HepG2 (cell line): Measurements from ENCODE around the gene HES7. TPM values are rescaled to one million over a fixed set of nuclear protein-coding genes. Genes with fewer than 3 reads are reported as not detected.

Source experiments
- ARNTL ChIP-seq: sonication (generic); formaldehyde crosslinking; IDR thresholded peaks from 2 replicates; pipeline ENCODE4 v1.4.0; 2020; ENCODE audit warnings: mild to moderate bottlenecking, missing genetic modification reagents
- ELF4 ChIP-seq: sonication (generic); formaldehyde crosslinking; IDR thresholded peaks from 2 replicates; pipeline ENCODE4 v1.5.0; 2020; ENCODE audit warnings: missing genetic modification reagents, mild to moderate bottlenecking, moderate library complexity, borderline replicate concordance
- SNAPC4 ChIP-seq: sonication (generic); formaldehyde crosslinking; IDR thresholded peaks from 2 replicates; pipeline ENCODE4 v1.4.0; 2020; ENCODE audit warnings: mild to moderate bottlenecking, missing genetic modification reagents
- ZKSCAN5 ChIP-seq: sonication (generic); formaldehyde crosslinking; IDR thresholded peaks from 2 replicates; pipeline ENCODE4 v1.5.1; 2020; ENCODE audit warnings: mild to moderate bottlenecking, missing genetic modification reagents
- ZNF318 ChIP-seq: sonication (generic); formaldehyde crosslinking; IDR thresholded peaks from 2 replicates; pipeline ENCODE4 v1.4.0; 2020; ENCODE audit warnings: mild to moderate bottlenecking, missing genetic modification reagents
- ZNF609 ChIP-seq: sonication (generic); formaldehyde crosslinking; IDR thresholded peaks from 2 replicates; pipeline ENCODE4 v1.4.0; 2020; ENCODE audit warnings: mild to moderate bottlenecking, missing genetic modification reagents, borderline replicate concordance
- polyA plus RNA-seq, 8 experiments: library from polyadenylated mRNA; depleted of rRNA in 3 of 8; stranded (reverse) in 7 of 8; unstranded in 1 of 8; fragments of >200 nt; fragmentation: Illumina TruSeq in 4 of 8; extraction: Trizol in 4 of 8; gene quantifications; 2 replicates each; pipeline versions ENCODE4 v1.2.1 to v1.2.3, GENCODE V29; 2011 to 2016; ENCODE audit warnings: low read depth in 4 of 8, missing spikeins in 1 of 8, mixed read lengths in 1 of 8; ENCODE audit not compliant: insufficient read depth in 1 of 8
- total RNA-seq, 5 experiments: library from RNA; depleted of rRNA; stranded (reverse); fragments of >200 nt; fragmentation: Illumina TruSeq; extraction: Trizol; gene quantifications; 2 replicates each; pipeline ENCODE4 v1.2.3, GENCODE V29; 2016; ENCODE audit warnings: low read depth in 1 of 5

The HES7 gene
- total and polyA plus RNA-seq, 2 of the 13 experiments (the other 11 are each of a cell fraction or from before 2014, with no cell fraction given): not detected

GRCh38 chr17:8156246-8156992, 32.5 kb upstream of the HES7 start (continued):
- no peak for TF ChIP-seq SNAPC4 (CRISPR knock-in tag)
- TF ChIP-seq ARNTL (CRISPR knock-in tag): peak; percentile 100
- TF ChIP-seq ZNF609: peak; percentile 18; the same call in 1 of the 2 replicates
- TF ChIP-seq ZNF318: no peak
- no peak for TF ChIP-seq ELF4 (CRISPR knock-in tag)
- TF ChIP-seq ZKSCAN5: no peak
